NCI-H2107 treated with DMSO at 0.1 percent for 48 hours (cell line): Measurements from ENCODE around the gene BCL2L11.

Experiments used
- DNase-seq: peaks from one replicate; lab custom pipeline; 2025; ENCODE audit not compliant: unreplicated experiment; lab: John Stamatoyannopoulos, UW

The BCL2L11 gene

DNA sequence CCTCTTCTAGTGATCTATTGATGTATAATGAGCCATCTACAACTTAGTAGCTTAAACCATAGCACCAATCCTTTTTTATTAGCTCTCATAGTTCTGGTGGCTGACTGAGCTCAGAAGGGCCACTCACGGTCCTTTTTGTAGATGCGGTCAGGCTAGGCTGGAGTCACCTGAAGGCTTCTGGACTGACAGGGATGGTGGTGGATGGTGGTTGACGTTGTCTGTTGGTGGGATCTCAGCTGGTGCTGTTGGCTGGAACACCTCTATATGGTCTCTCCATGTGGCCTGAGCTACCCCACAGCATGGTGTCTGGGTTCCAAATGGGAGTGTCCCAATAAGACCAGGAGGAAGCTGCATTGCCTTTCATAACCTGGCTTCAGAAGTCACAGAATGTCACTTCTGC lies 68.0 kb downstream of the BCL2L11 start:
- no peak for DNase-seq

DNA sequence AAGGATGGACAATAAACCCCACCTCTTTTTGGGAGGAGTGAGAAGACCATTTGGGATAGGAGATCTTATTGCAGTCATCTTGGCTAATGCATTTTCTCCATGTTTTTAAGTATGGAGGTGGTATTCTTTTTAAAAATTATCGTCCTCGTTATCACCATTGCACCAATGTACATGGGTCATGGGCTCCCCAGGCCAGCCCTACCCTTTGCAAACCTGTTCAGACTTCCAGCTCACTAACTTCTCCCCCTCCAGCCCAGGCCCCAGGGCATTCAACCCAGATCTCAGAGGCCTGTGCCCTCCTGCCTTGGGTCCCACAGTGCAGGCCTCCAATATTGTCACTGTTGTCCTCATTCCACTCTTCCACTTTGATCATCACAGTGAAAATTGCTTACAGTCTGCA lies 68.4 kb downstream of the BCL2L11 start:
- no peak for DNase-seq

DNA sequence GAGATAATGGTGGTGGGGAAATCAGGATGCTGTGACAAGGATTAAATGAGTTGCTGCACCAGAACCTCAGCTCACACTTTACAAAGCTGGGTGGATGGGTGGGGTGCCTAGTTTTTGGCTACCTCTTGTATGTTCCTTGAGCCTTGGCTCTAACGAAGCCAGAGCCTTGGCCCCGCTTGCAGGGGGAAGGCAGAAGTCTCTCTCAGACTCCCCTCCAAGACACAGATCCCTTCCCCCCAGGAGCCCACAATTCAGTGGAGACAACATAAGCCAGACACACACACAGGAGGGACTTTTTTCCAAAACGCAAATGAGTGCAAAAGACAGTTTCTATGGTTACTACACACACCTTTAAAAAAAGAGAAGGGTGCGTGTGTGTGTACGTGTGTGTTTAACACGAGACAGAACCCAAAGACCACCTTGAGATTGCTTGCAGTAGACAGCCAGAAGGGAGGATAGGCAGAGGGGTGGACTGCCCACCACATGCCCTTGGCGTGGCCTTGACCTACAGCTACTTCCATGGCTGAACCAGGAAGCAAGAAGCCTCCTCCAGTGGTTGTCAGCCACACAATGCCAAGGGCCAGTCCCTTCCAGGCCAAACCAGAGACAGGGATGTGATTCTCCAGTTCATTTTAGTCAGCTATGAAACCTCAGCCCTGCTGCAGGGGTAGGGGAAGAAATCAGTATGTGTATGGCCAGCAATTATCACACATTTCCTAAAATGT lies 70.3 kb downstream of the BCL2L11 start:
- no peak for DNase-seq

DNA sequence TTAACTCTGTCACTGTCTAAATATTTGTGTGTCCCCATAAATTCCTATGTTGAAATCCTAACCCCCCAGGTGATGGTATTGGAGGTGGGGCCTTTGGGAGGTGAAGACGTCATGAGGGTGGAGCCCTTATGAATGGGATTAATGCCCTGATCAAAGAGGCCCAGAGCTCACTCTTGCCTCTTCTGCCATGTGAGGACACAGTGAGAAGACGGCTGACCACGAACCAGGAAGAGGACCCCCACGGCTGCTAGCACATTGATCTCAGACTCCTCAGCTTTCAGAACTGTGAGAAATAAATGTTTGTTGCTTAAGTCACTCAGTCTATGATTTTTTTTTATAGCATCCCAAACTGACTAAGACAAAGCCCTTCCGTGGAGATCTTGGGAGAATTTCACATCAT lies 71.2 kb downstream of the BCL2L11 start:
- DNase-seq: no peak

DNA sequence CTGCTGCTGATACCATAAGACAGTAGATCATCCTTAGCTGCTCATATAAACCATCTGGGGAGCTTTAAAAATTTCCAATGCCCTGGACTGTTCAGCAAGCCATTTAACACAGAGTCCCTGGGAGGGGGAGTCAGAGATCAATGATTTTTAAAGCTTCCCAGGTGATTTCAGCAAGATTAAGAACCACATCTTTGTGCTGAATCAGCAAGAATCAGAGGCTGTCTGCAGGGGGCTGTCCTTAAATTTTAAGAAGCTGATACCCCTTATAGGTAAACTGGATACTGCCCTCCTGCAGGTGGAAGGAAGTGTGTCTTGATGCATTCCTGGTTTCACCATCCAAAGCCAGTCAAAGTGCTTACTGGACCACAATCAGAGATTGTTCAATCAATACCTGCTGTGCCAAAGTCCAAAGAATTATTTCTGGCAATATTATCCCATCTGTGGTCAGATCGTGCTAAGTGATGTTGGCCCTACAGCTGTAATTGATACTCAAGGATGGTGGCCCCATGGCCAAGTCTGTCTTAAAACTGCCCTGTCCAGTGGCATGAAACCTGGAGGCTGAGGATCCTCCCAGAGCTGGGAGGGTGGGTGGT lies 72.2 kb downstream of the BCL2L11 start:
- DNase-seq: no peak

DNA sequence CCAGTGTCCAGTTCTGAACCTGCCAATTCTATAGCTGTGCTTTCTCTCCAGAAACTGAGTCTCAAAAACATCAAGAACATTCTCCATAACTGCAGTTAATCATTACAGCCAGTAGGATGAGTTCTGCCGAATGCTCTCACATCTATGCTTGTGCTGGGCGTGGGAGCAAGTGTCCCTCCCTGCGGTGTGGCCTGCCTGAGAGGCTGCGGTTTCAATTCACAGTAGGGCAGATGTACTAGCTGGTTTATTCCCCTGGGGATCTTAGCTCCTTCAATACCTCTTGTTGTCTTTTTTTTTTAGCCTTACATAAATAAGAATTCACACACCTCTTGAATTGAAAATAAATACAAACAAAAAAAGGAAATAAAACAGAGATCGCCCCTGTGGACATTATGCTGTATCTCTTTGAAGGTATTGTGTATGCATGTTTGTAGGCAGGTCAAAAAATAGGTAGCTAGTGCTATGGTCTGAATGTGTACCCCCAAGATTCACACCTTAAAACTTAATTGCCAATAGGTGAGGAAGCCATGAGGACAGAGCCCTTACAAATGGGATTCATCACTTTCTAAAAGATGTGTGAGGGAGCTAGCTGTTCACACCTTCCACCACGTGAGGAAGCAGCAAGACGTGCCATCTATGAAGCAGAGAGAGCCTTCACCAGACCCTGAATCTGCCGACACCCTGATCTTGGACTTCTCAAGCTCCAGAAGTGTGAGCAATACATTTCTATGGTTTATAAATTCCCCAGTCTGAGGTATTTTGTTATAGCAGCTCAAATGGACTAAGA lies 74.3 kb downstream of the BCL2L11 start:
- peak; percentile 67 for DNase-seq

DNA sequence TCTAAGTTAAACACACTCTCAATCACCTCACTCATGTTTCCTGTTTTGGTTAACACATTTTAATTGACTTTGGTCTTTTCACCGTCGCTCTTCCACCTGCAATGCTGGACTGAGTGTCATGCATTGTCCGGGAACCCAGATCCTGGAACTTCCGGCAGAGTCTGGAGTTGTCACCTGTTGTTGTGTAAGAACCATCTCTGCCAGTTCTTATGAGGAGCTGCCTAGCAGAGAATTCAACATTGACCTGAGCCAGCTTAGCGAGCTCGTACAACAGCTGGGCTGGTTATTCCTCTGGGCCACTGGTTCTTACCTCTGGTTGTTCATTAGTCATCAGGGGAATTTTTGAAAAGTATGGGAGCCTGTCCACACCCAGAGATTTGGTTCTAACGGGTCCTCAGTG lies 75.7 kb downstream of the BCL2L11 start:
- no peak for DNase-seq

DNA sequence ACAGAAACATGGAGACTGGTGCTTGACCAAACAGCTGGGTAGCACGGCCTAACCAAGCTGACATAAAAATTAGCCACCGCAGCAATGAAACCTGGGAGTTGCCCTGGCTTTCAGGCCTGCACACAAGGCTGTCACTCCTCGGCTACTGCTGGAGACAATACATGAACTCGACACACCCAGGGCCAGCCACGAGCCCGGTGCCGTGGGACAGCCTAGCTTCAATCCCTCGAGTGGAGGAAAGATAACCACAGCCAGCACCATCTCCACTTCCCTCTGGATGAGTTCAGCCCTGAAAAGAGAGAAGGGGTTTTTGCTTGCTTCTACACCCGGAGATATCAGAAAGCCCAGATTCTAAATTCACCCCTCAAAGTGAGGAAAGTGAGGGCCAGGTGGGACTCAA lies 78.0 kb downstream of the BCL2L11 start:
- DNase-seq: no peak

DNA sequence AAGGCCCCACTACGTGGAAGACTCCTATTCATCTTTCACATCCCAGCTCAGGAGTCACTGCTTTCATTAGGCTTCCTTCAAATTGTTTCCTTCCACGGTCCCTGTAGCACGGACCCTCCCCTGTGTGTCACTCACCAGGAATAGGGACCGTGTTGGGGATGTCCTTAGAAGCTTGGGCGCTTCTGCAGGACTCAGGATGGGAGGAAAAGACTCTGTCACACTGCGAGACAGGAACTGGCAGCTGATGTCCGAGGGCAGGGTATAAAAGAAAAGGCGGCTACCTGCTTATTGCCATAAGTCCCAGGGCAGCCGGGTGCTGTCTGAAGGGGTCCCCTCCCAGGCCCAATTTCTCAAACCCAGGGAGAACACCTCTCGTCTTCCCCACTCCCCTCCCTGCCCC lies 79.1 kb downstream of the BCL2L11 start:
- no peak for DNase-seq

DNA sequence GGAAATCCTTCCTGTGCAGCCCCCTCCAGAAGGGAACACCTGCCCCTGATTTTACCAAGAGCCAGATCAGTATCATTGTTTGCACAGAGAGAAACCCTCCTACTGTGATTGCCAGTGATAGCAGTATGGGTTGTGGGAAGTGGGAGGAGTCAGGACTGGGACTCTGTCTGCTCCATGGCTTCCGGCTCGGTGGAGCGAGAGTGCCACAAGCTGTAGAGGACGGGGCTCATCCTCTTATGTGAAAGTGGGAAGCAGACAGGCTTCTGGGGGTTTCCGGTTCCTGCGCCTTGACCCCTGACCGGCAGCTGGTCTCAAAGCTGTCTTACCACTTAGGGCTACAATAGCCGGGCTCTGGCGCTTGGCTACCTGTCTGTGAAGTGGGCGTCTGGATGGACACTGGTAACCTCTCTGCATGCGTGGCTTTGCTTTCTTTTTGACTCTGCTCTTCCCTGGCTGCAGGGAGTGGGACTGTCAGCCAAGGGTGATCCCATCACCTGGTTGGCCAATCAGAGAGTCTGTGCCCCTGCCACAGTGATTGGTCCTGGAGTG lies 79.7 kb downstream of the BCL2L11 start:
- DNase-seq: peak; percentile 94

DNA sequence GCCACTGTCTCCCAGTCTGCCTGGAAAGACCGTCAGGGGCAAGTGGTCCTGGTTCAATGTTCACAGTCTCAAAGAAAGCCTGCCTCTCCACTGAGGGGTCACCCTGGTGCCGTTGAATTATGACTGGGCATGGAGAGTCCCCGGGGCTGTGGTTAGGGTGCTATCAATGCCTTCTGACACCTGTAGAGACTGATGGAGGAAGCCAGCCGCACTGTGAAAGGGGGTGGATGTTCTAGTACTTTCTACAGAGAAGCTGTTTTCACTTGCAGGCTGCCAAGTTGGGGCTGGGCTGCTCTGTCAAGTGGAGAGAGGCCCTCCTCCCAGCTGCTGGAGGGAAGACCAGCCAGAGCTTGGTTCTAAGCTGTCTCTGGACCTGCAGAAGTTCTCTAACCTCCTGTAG lies 80.5 kb downstream of the BCL2L11 start:
- DNase-seq: no peak

DNA sequence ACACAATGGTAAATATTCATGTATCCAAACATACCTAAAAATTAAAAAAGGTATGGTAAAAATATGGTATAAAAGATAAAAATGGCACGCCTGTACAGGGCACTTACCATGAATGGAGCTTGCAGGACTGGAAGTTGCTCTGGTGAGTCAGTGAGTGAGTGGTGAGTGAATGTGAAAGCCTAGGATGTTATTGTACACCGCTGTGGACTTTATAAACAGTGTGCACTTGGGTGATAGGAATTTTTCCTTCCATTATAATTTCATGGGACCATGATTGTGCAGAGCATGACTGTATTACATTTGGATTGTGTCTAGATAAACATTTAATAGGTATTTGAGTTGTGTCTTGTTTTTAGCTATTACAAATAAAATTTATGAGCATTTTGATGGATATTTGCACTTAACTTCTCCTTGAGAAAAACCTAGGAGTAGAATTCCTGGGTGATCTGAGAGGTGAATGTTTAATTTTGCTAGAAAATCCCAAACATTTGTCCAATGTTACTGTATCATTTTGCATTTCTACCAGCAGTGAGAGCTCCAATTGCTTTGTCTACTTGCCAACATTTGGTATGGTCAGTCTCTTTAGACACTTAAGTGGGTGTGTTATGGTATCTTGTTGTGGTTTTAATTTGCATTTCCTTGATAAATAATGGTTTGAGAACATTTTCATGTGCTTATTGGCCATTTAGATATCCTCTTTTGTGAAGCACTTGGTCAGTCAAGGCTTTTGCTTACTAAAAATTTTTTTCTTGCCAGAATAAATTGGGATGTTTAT lies 81.7 kb downstream of the BCL2L11 start:
- no peak for DNase-seq

DNA sequence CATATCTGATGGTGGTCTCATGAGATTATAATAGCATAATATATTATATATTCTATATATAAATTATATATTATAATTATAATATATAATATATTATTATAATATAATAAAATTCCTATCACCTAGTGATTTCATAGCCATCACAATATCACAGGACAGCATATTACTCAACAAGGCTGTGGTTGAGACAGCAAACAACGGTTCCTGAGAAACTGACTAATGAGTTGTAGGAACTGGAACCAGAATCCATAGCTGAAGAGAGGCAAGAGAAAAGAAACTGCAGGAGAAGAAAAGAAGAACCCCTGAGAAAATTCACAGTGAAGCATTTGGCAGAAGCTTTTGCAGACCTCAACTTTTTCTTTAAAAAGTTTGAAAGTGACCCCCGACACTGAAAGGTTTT lies 84.0 kb downstream of the BCL2L11 start:
- DNase-seq: no peak

DNA sequence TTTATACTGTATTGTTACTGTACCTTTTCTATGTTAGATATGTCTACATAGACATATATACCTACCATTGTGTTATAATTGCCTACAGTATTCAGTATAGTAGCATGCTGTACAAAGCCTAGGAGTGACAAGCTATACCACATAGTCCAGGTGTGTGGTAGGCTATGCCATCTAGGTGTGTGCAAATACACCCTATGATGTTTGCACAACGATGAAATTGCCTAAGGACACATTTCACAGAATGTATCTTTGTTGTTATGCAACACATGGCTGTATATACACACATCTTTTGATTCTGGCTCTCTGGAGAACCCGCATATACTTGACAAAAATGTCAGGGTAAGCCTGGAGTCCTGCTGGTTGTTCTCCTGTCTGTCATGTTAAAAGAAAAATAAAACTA lies 85.1 kb downstream of the BCL2L11 start:
- no peak for DNase-seq

DNA sequence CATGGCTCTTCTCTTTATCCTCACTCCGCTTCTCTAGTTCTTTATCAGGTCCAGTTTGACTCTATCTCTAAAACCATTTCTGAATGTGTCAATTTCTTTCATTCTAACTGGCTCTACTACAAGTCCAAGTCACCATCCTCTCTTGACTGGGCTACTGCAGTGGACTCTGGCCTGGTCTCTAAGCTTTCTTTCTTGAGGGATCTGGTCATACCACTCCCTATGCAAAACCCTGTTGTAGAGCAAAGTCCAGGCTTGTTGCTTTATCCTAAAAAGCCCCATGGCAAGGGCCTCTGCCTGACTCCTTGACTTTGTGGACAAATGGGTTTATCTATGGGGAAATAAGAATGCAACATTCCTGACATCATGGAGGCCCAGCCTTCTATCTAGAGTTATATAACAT lies 87.1 kb downstream of the BCL2L11 start:
- no peak for DNase-seq

DNA sequence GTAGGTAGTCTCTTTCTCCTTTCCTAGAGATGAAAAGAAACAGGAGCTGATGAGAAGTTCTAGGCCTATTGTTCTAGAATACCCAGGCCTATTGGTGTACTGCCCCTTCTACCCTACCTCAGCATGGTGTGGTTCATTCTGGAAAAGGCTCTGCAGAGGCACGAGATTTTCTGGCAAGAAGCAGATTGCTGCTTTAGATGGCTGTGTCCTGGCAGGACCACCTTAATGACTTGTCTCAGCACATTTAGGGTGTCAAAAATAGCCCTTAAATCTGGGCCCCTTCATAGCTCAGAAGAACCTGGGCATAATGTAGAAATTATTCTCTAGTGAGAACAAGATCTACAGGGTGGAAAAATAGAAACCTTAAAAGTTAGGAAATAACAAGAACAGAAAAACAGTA lies 87.9 kb downstream of the BCL2L11 start:
- no peak for DNase-seq

DNA sequence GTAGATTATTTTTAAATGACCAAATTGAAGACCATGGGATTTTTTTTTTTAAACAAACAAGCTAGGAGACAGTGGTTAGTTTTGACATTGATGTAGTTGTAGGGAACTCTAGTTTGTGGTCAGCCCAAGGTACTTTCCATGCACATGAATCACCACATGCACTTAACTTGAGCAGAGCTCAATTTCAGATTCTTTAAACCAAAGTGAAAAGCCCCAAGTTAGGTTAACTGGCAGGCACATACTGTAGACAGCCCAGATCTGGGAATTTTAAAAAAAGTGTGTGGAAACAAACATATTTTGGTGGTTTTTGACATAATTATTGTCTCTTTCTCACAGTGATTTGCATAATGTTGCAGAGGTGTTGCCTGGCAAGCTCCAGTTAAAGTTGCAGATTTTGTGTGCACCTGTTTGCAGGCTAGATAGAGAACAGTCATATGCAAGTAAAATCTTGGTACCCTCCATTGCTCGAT lies 88.4 kb downstream of the BCL2L11 start:
- DNase-seq: no peak

DNA sequence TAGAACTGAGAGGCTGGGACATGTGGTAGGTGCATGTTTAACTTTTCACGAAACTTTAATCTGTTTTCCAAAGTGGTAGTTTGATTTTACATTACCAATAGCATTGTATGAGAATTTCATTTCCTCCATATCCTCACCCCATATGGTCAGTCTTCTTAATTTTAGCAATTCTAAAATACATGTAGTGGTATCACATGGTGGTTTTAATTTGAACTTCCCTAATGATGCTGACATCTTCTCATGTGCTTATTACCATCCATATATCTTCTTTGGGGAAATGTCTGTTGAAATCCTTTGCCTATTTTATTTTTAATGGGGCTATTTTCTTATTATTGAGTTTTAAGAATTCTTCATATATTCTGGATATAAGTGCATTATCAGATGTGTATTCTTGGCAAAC lies 89.3 kb downstream of the BCL2L11 start:
- no peak for DNase-seq

DNA sequence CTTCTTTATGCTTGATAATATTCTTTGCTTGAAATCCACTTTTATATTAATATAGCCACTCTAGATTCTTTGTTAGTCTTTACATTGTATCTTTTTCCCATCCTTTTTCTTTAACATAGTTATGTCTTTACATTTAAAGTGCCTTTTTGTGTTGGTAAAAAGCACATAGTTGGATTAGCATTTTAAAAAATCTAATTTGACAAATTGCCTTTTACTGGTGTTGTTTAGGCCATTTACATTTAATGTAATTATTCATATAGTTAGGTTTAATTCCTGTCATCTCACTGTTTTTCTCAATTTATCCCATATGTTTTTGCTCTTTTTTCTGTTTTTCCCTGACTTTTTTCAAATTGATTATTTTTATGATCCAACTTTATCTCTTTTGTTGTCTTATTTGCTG lies 93.2 kb downstream of the BCL2L11 start:
- DNase-seq: no peak

DNA sequence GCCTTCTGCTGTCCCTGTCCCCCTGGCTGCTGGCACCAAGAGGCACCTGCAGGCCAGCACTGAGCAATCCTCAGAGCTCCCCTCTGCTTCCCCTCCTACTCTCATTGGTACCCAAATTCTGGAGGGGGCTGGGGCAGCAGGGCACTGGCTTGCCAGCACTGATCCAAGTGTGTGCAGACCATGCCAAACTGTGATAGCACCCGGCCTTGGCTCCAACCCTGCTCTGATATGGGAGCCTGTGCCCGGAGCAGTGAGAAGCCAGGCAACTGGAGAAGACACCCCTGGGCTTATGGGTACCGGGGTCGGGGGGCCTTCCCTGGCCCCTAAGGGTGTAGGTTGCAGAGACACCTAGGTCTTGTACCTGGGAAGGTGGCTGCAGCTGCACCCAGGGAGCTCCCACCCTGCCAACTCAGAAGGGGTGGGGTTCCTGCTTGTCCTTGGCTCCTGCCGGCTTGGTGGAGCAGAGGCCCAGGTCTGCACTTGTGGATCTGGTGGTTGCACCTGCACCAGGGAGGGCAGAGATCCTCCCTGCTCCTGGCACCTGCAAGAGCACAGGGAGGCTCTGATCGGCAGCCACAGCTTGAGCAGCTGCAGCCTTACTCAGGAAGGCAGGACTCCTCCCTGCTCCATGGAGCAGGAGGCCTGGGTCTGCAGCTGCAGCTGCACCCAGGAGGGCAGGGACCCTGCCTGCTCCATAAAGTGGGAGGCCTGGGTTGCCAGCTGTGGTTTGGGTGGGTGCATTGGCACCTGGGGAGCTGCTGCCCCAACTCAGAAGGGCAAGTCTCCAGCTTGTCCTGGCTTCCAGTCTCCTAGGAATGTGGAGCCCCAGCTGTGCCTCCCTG lies 96.3 kb downstream of the BCL2L11 start:
- DNase-seq: no peak
